DMS53 treated with DMSO at 0.1 percent for 48 hours (cell line): Measurements from ENCODE around the gene MCUB.
"Not testable (repeated sequence)": the region's sequence is repeated elsewhere in the genome, so short reads cannot be mapped to it uniquely, and the experiment has no call there.

ENCODE experiments used
- DNase-seq: peaks from one replicate; lab custom pipeline; 2025; ENCODE audit not compliant: unreplicated experiment; lab: John Stamatoyannopoulos, UW

MCUB gene

DNA sequence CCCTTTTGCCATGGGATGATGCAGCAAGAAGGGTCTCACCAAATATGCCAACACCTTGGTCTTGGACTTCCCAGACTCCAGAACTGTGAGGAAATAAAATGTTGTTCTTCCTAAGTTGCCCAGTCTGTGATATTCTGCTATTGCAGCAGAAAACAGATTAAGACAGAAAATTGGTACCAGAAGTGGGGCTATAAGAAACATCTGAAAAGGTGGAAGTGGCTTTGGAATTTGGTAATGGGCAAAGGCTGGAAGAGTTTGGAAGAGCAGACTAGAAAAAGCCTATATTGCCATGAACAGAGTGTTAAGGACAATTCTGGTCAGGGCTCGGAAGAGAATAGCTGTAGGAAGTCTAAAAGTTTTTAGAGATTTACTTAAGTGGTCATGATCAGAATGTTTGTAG lies 115.8 kb downstream of the MCUB start:
- DNase-seq, result no peak

DNA sequence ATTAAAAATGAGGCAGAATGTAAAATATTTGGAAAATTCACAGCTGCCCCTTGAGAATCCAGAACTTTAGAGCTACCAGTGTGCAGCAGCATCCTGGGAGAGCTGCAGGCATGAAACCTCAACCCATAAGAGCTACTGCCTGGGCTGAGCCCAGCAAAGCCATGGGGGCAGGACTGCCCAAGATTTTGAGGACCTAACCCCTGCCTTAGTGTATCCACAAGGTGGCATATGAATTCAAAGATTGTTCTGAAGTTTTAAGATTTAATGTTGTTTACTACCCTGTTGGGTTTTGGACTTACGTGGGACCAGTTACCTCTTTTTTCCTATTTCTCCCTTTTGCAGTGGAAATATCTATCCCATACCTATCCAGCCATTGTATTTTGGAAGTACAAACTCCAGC lies 116.8 kb downstream of the MCUB start:
- no peak for DNase-seq

- DNase-seq, result not testable (repeated sequence)
Measured at GRCh38 chr4:109678472-109678871, 118.4 kb downstream of the MCUB start.

- not testable (repeated sequence) for DNase-seq
Measured at GRCh38 chr4:109678925-109679324, 118.9 kb downstream of the MCUB start.

GRCh38 chr4:109682875-109683274 lies 122.8 kb downstream of the MCUB start:
- no peak for DNase-seq

DNA sequence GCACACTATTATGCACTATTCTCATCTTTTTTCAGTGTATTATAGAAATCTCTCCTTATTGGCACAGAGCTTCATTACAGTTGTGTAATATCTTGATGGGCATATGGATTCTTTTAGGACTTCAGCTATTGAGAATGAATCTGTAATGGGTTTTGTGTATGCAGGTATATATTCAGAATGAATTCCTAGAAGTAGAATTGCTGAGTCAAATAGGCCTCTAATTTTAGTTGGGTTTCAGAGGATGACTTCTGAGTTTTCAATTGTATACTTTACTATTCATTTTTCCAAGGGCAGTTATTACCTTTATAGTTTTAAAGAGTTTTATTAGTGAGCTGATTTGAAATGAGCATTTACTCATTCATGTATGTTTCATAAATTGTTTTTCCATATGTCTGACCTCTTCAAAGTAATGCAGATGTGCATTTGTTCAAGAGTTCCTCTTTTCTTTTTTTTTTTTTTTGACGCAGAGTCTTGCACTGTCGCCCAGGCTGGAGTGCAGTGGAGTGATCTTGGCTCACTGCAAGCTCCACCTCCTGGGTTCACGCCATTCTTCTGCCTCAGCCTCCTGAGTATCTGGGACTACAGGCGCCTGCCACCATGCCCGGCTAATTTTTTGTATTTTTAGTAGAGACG lies 123.7 kb downstream of the MCUB start:
- DNase-seq, result no peak

GRCh38 chr4:109684727-109685126 lies 124.7 kb downstream of the MCUB start:
- DNase-seq, result no peak

- no peak for DNase-seq
Measured at GRCh38 chr4:109690690-109691410, 130.8 kb downstream of the MCUB start.

DNA sequence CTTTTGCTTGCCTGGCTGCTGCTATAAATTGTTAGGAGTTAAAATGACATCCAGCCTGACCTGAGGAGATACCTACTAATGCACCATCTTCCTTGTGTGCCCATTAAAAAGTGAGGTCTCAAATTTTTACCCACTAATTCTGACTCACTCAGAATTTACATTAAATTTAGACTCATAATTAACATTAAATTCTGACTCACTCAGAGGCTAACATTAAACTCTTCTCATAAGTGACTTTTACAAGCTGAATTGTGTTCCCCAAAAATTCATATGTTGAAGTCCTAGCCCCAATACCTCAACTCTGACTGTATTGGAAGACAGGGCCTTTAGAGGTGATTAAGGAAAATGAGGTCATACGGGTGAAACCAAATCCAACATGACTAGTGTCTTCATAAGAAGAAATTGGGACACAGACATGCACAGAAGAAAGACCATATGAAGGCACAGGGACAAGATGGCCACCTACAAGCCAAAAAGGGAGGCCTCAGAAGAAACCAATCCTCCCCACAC lies 131.4 kb downstream of the MCUB start:
- no peak for DNase-seq

GRCh38 chr4:109698656-109699055 lies 138.6 kb downstream of the MCUB start:
- no peak for DNase-seq

DNA sequence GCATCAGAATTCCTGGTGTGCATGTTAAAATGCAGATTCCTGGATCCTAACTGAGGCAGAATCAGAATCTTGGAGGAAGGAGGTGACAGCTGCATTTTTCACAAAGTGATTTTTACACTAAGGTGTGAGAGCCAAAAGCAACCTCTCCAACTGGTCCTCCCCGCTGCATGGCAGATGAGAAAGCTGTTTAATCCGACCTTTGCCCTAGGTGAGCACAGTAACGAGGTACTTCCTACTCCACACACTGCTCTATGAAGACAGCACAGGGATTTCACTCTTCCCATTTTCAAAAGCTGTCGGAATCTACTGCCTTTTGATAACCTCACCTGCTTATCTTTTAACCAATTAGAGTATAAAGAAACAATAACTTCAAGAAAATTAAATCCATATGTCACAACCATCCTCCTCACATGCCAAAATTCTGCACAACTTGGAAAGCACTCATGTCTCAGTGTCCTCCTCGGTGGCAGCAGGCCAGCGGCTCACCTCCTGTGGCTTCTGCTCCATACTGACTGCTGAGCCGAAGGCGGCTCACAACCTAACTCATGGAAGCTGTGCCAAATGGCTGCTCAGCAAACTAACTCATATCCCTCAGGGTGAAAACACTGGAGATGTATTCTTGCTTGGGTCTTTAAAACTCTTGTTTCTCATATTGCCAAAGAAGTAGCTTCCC lies 139.6 kb downstream of the MCUB start:
- no peak for DNase-seq

GRCh38 chr4:109701566-109702410 lies 141.7 kb downstream of the MCUB start:
- DNase-seq, result no peak

- DNase-seq, result peak; percentile 55
Measured at GRCh38 chr4:109702950-109703663, 143.1 kb downstream of the MCUB start, which contains the start of gene CASP6. Gene CASP6 (minus strand): TSS chr4:109703445. CDS start chr4:109703395, 50 bp downstream.

DNA sequence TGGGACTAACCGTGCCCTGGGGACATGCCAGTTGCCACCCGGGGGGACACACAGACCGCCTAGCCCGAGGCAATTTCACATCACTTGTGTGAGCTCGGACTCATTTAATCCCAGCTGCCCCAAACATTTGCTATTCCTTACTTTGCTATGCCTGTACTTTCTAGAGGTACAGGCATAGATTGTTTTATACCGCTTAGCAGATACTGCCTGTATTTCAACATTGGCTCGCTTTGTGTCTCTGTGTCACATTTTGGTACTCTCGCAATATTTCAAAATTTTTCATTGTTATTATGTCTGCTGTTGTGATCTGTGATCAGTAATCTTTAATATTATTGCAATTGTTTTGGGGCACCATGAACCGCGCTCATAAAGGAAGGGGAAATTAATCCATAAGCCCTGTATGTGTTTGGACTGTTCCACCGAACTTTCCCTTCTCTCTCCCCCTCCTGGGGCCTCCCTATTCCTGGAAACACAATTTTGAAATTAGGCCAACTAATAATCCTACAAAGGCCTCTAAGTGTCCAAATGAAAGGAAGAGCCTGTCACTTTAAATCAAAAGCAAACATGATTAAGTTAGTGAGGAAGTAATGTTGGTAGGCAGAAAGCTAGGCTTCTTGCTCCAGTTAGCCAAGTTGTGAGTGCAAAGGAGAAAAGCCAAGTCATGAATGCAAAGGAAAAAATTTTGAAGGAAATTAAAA lies 143.8 kb downstream of the MCUB start:
- peak; percentile 31 for DNase-seq

- DNase-seq, result no peak
Measured at GRCh38 chr4:109708435-109708834, 148.4 kb downstream of the MCUB start.

GRCh38 chr4:109708990-109709389 lies 148.9 kb downstream of the MCUB start:
- no peak for DNase-seq

DNA sequence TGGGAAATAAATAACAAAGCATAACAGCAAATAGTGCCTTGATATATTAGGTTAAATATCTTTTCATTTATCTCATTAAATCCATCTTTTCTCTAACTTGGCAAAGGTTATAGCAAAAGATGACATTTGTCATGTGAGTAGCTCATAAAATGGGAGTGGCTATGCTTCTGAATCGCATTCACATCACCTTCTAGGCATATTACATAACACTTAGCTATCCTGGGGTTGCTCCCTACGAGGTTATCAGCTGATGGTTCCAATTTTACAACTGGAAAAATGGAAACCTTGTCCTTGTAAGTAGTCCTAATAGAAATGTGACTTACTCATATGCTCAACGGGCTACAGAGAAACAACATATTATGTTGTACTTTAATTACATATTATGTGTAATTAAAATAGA lies 153.5 kb downstream of the MCUB start:
- DNase-seq, result no peak

DNA sequence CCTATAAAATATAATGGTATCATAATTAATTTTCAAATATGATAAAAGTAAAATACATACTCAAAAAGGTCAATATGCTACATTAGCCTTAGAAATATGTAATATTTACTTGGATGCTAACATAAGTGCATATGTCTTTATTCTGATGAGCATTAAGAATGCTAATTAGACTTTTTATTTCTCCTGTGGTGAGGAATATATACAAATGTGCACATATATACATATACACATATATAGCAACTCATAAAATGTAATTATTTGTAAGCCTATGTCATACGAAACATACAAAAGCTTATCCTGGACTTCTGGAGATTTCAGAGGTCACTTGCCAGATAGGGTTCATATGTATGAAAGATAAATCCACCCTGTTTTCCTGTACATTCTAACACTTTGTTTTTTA lies 158.7 kb downstream of the MCUB start:
- no peak for DNase-seq

GRCh38 chr4:109719604-109720003 lies 159.6 kb downstream of the MCUB start:
- DNase-seq, result no peak

DNA sequence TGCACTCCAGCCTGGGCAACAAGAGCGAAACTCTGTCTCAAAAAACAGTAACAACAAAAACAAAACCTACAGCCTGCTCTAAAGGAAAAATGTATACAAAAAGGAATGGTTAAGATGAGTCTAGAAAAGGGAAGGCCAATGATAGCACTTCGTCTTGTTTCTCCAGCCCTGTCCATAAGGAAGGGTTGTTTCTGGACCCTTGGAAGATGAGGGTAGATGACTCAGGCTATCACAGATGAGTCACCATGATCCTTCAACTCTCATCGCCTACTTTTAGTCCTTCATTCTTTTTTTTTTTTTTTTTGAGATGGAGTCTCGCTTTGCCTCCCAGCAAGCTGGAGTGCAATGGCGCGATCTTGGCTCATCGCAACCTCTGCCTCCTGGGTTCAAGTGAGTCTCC lies 161.0 kb downstream of the MCUB start:
- DNase-seq, result no peak
